CD4-positive, alpha-beta T cell (primary cell): ENCODE measurements around the gene BAG2. TPM values are rescaled to one million over a fixed set of nuclear protein-coding genes. Genes with fewer than 3 reads are reported as not detected.

Experiments
- ATAC-seq: fragments of 200-7000 bp; cut with Tn5 transposase; one replicate; pipeline ENCODE4 v1.10.0; 2022; ENCODE audit warnings: mild to moderate bottlenecking; ENCODE audit not compliant: poor library complexity
- CTCF ChIA-PET: fragments of 350-600 bp; sonication (Branson Sonifier 250); formaldehyde crosslinking; loops from one replicate; lab custom pipeline; 2021; ENCODE audit warnings: antibody characterized with exemption, inconsistent platforms; lab: Charles Lee
- POLR2A ChIA-PET: fragments of 350-600 bp; sonication (Branson Sonifier 250); formaldehyde crosslinking; loops from one replicate; lab custom pipeline; 2021; ENCODE audit warnings: antibody characterized with exemption, inconsistent platforms; lab: Charles Lee
- DNase-seq, 14 experiments: peaks; one replicate each; pipeline ENCODE4 v3.0.0-alpha.2; 2013 to 2020; ENCODE audit warnings: mixed read lengths in 2 of 14
- H3K27ac ChIP-seq, 2 donors: one replicate each; pipeline versions ENCODE4 v1.5.1 to v1.7.0; 2013; ENCODE audit warnings: low read length in 2 of 2, low read depth in 1 of 2, mild to moderate bottlenecking in 1 of 2
- H3K27me3 ChIP-seq, 2 experiments: 1 replicate in 1 of 2; 2 replicates in 1 of 2; pipeline versions ENCODE4 v1.6.1 to v1.7.0; 2013; ENCODE audit warnings: low read length in 2 of 2, control low read depth in 1 of 2, mild to moderate bottlenecking in 1 of 2, moderate library complexity in 1 of 2; ENCODE audit not compliant: insufficient read depth in 2 of 2, control insufficient read depth in 1 of 2
- H3K36me3 ChIP-seq: one replicate; pipeline ENCODE4 v1.6.1; 2013; ENCODE audit warnings: low read length, control low read depth; ENCODE audit not compliant: insufficient read depth
- H3K4me1 ChIP-seq: one replicate; pipeline ENCODE4 v1.6.1; 2013; ENCODE audit warnings: low read length, control low read depth; ENCODE audit not compliant: insufficient read depth
- H3K4me3 ChIP-seq: one replicate; pipeline ENCODE4 v1.5.1; 2013; ENCODE audit warnings: mild to moderate bottlenecking, low read length, moderate library complexity
- H3K9me3 ChIP-seq, 2 experiments: 1 replicate in 1 of 2; 2 replicates in 1 of 2; pipeline versions ENCODE4 v1.6.1 to v1.7.0; 2013; ENCODE audit warnings: low read length in 2 of 2, mild to moderate bottlenecking in 2 of 2, control low read depth in 1 of 2, moderate library complexity in 1 of 2; ENCODE audit not compliant: control insufficient read depth in 1 of 2, insufficient read depth in 1 of 2
- H3K27ac Mint-ChIP-seq: one replicate; pipeline ENCODE4 v1.8.0; 2020; ENCODE audit warnings: mixed read lengths
- H3K27me3 Mint-ChIP-seq: one replicate; pipeline ENCODE4 v1.8.0; 2021; ENCODE audit warnings: mixed read lengths
- H3K36me3 Mint-ChIP-seq: one replicate; pipeline ENCODE4 v1.8.0; 2021; ENCODE audit warnings: low read depth, mixed read lengths
- H3K4me1 Mint-ChIP-seq: one replicate; pipeline ENCODE4 v1.8.0; 2021; ENCODE audit warnings: low read depth, mixed read lengths
- H3K4me3 Mint-ChIP-seq: one replicate; pipeline ENCODE4 v1.8.0; 2020; ENCODE audit warnings: mild to moderate bottlenecking, mixed read lengths
- H3K9me3 Mint-ChIP-seq: one replicate; pipeline ENCODE4 v1.8.0; 2020; ENCODE audit warnings: mixed read lengths
- CTCF ChIP-seq: fragments of 200-600 bp; IDR thresholded peaks from one replicate; pipeline ENCODE4 v1.8.0; 2022; ENCODE audit warnings: antibody characterized with exemption, mild to moderate bottlenecking
- intact Hi-C, 2 experiments: fragments of 100-400 bp; cut with DNase I in 1 of 2; cut with micrococcal nuclease in 1 of 2; formaldehyde crosslinking; loops; one replicate each; pipeline versions ENCODE4 v1.15.1 to v1.9.0; 2023 to 2025; cut with DNase I, micrococcal nuclease
- total RNA-seq, 174 experiments: library from RNA in 2 of 174; stranded (reverse) in 2 of 174; gene quantifications; one replicate each; pipeline ENCODE4 v1.2.3 and lab custom pipeline; 2021 to 2026

Gene BAG2
- total RNA-seq, 2 experiments from 2014 or later: 5.4 to 5.6 TPM

DNA sequence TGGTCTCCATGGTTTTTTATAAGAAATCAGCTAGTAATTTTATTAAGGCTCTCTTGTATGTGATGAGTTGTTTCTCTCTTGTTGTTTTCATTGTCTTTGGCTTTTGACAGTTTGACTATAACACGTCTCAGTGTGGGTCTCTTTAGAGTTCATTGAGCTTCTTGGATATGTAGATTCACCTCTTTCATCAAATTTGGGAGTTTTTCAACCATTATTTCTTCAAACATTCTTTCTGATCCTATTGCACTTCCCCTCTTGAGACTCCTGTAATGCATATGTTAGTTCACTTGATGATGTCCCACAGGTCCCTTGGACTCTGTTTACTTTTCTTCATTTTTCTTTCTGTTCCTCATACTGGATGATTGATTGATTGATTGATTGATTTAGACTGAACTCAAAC is 7.0 kb upstream of the BAG2 start:
- no peaks in the 10 kb centered on the region for H3K27me3 ChIP-seq
- H3K4me1 ChIP-seq: no peaks in the 10 kb centered on the region
- H3K4me3 ChIP-seq: no peak overlapping the region
- ChIA-PET CTCF (interaction anchor here (1.5 kb wide), 1 partner anchor 11 kb away, joined by 3 read pairs; no protein-coding TSS in a partner anchor), POLR2A (no interaction called here)
- no peak overlapping the region for H3K27ac Mint-ChIP-seq
- no peaks in the 10 kb centered on the region for H3K27me3 Mint-ChIP-seq
- peaks cover 6% of the 10 kb centered on the region for H3K9me3 Mint-ChIP-seq
- DNase-seq: no peak
- H3K4me1 Mint-ChIP-seq: no peaks in the 10 kb centered on the region
- no peak for ATAC-seq
- intact Hi-C loops: no loop called here
- peaks cover 0 to 6% of the 10 kb centered on the region in 2 experiments for H3K9me3 ChIP-seq
- no peak overlapping the region for H3K27ac ChIP-seq
- peaks cover 18% of the 10 kb centered on the region for H3K36me3 ChIP-seq
- no peak overlapping the region for H3K4me3 Mint-ChIP-seq
- no peak for TF ChIP-seq CTCF
- peaks cover 65% of the 10 kb centered on the region for H3K36me3 Mint-ChIP-seq

DNA sequence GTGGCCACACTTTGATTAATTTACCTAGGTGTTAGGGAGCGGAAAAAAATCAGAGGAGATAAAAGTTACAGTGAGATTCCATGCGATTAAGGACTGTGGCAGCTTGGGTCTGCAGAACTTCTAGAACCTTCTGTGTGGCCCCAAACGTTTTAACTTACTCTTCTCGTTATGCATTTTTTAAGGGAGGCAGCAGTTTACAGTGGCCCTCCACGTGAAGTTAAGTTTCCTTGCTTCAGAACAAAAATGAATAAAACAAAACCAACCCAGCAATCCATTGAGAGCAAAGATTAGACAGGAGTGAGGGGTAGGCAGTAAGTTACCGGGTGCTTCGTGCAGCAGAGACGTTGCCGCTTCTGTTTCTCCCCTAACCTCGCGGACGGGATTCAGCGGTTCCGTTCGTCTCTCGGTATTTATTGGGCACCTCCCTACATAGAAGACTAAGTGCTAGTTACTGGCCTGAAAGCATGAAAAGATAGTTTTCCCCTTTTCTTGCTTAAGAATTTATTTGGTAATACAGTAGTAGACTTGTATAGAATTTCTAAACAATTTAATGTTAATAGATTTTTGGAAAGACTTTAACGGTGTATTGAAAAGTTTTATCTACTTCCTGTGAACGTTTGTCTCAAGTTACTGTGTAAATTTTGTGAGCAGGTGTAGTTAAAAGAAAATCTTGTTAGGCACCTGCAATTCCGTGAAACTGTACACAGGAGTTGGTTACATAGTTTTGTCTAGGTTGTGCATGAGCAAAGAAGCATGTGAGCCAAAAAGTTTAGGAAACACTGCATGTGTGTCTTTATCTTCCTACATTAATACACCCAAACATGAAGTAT is 1.1 kb downstream of the BAG2 start:
- no peak for TF ChIP-seq CTCF
- Histone ChIP-seq H3K36me3 (no peaks in the 10 kb centered on the region), H3K4me1 (peaks cover 17% of the 10 kb centered on the region), H3K27me3 (no peaks in the 10 kb centered on the region), H3K9me3 (no peaks in the 10 kb centered on the region), H3K27ac (peak overlapping the region; percentile 31 to 79), H3K4me3 (peak overlapping the region; percentile 69)
- no peaks in the 10 kb centered on the region for H3K9me3 Mint-ChIP-seq
- H3K27ac Mint-ChIP-seq: peak overlapping the region; percentile 83
- CTCF ChIA-PET: no interaction called here
- H3K4me3 Mint-ChIP-seq: peak overlapping the region; percentile 89
- POLR2A ChIA-PET: interaction anchor here (0.6 to 2.5 kb wide), 6 partner anchors 11 to 144 kb away, joined by 3 to 17 read pairs (median 8); partner anchors contain the start of genes PRIM2, RAB23 and ZNF451
- no peaks in the 10 kb centered on the region for H3K27me3 Mint-ChIP-seq
- peak in 11 of 14 experiments; percentile 7 to 54 (median 13) for DNase-seq
- peaks cover 14% of the 10 kb centered on the region for H3K36me3 Mint-ChIP-seq
- peak; percentile 26 for ATAC-seq
- intact Hi-C loops: loop anchor here (2.0 to 5.0 kb wide), 2 partner anchors 50 to 144 kb away; partner anchors contain the start of genes PRIM2 (in 2 of the 2) and RAB23 (in 1 of the 2)
- peaks cover 46% of the 10 kb centered on the region for H3K4me1 Mint-ChIP-seq

DNA sequence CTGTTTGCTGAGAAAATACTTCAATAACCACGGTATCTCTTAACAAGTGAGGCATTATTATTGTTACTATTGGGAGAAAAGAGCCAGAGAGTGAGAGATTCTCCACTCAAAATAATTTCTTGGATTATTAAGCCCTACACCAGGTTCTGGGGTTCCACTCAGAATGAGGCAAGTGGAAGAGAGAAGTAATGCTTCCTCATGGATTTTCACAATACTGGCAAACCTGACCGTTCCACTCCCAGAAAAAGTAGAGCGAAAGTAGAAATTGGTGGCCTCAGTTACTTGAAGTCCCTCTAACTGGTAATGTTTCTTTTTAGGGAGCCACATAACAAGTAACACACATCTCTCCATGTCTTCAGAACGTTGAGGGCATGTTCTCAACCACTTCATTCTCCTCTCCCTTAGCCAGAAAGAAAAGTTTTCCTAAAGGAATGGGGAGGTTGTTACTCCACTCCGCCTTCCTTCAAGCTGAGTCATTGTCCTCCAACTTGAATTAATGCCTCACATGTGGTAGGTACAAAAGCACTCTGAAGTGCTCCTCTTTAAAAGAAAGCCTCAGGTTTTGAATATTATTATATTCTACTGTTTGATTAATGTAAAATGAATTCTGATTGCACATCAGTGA is 1.9 kb downstream of the BAG2 start:
- intact Hi-C loops: loop anchor here (2.0 to 5.0 kb wide), 2 partner anchors 49 to 143 kb away; partner anchors contain the start of genes PRIM2 (in 2 of the 2) and RAB23 (in 1 of the 2)

More for the DNA sequence above, 1.9 kb downstream of the BAG2 start:
- POLR2A ChIA-PET: no interaction called here
- CTCF ChIA-PET: no interaction called here
- Mint-ChIP-seq H3K4me1 (peaks cover 47% of the 10 kb centered on the region), H3K27me3 (no peaks in the 10 kb centered on the region), H3K36me3 (peaks cover 12% of the 10 kb centered on the region), H3K27ac (peak overlapping the region; percentile 83), H3K9me3 (no peaks in the 10 kb centered on the region), H3K4me3 (peak overlapping the region; percentile 89)
- ATAC-seq (no peak), DNase-seq (no peak)
- TF ChIP-seq CTCF: no peak
- Histone ChIP-seq H3K27me3 (no peaks in the 10 kb centered on the region), H3K36me3 (no peaks in the 10 kb centered on the region), H3K27ac (no peak overlapping the region), H3K9me3 (no peaks in the 10 kb centered on the region), H3K4me1 (peaks cover 17% of the 10 kb centered on the region), H3K4me3 (peak overlapping the region; percentile 69)
